Fibroblast of villous mesenchyme (primary cell): ENCODE data around the gene SPEF2. TPM values are rescaled to one million over a fixed set of nuclear protein-coding genes. Genes with fewer than 3 reads are reported as not detected.
"Not testable (repeated sequence)": the region's sequence is repeated elsewhere in the genome, so short reads cannot be mapped to it uniquely, and the experiment has no call there.

Experiments used
- DNase-seq: peaks from one replicate; pipeline ENCODE4 v3.0.0-alpha.2; 2010; ENCODE audit warnings: low read depth
- H3K4me3 ChIP-seq: 2 replicates; pipeline ENCODE4 v1.5.1; 2011; ENCODE audit warnings: low read depth, mild to moderate bottlenecking, low read length
- total RNA-seq: library from RNA; depleted of rRNA; stranded (reverse); fragments of >200 nt; gene quantifications from 2 replicates; pipeline ENCODE4 v1.2.3, GENCODE V29; 2012
- TF ChIP-seq, protein P1 (sequence below): IDR thresholded peaks from 2 replicates; pipeline ENCODE4 v1.5.1; 2012; ENCODE audit warnings: low read depth, mild to moderate bottlenecking, low read length; ENCODE audit not compliant: insufficient read depth

Gene SPEF2
- total RNA-seq, 1 donor, result 4.3 TPM

DNA sequence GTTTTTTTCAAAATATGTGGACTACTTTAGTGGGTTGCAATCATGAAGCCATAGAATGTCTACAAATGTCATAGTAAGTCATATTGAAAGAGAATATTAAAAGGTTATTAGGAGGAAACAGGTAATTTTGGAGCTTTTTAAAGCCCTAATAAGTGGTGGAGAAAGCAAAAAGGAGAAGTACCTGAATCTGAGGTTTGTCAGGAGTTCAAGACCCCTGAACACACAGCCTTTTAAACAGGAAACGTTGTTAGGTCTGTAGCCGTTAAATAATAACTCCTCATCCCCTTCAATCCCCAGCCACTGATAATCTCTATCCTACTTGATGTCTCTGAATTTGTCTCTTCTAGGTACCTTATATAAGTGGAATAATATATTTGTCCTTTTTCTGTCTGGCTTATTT is 51.1 kb downstream of the SPEF2 start:
- TF ChIP-seq, protein P1, sequence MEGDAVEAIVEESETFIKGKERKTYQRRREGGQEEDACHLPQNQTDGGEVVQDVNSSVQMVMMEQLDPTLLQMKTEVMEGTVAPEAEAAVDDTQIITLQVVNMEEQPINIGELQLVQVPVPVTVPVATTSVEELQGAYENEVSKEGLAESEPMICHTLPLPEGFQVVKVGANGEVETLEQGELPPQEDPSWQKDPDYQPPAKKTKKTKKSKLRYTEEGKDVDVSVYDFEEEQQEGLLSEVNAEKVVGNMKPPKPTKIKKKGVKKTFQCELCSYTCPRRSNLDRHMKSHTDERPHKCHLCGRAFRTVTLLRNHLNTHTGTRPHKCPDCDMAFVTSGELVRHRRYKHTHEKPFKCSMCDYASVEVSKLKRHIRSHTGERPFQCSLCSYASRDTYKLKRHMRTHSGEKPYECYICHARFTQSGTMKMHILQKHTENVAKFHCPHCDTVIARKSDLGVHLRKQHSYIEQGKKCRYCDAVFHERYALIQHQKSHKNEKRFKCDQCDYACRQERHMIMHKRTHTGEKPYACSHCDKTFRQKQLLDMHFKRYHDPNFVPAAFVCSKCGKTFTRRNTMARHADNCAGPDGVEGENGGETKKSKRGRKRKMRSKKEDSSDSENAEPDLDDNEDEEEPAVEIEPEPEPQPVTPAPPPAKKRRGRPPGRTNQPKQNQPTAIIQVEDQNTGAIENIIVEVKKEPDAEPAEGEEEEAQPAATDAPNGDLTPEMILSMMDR, result no peak
- DNase-seq, result no peak
- H3K4me3 ChIP-seq, result no peak overlapping the region

DNA sequence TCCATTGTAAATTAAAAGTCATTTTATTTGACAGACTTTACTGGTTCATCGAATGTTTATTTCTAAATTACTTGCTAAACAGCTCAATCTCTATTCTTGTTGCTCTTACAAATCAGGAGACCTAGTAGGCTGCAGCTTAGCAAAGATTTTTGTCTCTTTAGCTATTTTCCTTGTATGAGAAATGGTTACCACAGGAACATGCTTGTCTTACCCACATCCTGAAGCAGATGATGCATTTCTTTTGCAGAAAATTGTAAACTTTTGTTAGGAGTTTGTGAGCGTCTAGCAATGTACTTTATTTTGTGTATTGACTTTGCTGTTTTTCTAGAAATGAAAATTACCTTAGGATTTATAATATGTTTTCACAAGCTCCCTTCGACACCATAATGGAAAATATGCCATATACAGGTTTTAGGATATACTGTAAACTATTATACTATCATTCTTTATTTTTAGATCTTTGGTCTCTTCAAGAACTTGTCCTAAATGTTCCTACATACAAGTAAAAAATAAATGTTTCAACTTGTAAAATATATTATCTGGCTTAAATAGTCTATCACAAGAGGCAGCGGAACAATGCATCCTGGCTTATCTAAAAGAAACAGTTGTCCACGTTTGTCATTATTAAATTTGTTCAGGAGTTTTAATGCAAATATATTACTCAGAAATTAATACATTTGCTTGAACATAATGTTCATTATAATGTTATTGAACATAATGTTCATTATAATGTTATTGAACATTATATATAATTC is 54.1 kb downstream of the SPEF2 start:
- H3K4me3 ChIP-seq, result no peak overlapping the region
- TF ChIP-seq, protein P1, result no peak
- DNase-seq, result no peak

DNA sequence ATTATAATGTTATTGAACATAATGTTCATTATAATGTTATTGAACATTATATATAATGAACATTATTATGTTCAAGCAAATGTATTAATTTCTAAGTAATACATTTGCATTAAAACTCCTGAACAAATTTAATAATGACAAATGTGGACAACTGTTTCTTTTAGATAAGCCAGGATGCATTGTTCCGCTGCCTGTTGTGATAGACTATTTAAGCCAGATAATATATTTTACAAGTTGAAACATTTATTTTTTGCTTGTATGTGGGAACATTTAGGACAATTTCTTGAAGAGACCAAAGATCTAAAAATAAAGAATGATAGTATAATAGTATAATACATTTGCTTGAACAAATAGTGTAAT is 54.6 kb downstream of the SPEF2 start:
- not testable (repeated sequence) for H3K4me3 ChIP-seq, DNase-seq

DNA sequence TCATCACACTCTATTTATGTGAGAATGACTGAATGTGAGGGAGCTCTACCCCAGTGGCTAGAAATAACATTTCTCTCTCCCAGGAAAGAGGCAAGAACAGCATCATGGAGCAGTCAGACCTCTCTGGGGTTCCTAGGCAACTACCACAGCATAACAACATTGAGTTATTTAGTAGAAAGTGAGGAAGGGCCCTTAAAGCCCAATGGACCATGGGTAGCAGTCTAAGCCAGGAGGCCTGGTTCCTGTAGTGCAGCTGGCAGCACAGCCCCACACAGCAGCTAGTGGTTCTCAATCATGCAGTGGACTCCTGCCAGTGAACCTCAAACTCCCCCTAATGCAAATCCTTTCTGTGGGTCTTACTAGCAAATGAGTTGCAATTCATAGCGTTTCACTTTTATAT is 55.3 kb downstream of the SPEF2 start:
- no peak overlapping the region for H3K4me3 ChIP-seq
- TF ChIP-seq, protein P1, result no peak
- DNase-seq, result no peak

DNA sequence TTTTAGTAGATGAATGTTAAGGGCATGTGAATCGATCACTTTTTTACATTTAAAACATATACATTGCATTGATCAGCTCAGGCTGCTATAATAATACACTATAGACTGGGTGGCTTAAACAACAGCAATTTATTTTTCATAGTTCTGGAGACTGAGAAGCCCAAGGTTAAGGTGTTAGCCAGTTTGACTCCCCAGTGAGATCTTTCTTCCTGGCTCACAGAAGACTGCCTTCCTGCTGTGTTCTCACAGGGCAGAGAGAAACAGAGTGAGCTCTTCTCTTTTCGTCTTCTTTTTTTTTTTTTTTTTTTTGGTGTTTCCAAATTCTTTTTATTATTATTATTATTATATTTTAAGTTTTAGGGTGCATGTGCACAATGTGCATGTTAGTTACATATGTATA is 56.4 kb downstream of the SPEF2 start:
- DNase-seq, result no peak
- TF ChIP-seq, protein P1, result no peak
- H3K4me3 ChIP-seq, result no peak overlapping the region

DNA sequence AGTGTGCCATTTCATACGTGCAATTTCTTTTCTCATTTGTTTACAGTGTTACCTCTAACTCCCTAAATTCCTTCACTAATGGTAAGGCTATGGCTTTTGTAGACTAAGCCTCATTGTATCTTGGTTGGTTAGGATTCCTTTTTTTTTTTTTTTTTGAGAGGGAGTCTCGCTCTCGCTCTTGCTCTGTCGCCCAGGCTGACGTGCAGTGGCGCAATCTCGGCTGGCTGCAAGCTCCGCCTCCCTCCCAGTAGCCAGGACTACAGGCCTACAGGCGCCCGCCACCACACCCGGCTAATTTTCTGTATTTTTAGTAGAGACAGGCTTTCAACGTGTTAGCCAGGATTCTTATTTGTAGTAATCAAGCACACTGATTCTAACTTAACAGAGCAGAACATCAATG is 57.7 kb downstream of the SPEF2 start:
- TF ChIP-seq, protein P1, result no peak
- no peak overlapping the region for H3K4me3 ChIP-seq
- DNase-seq, result no peak

DNA sequence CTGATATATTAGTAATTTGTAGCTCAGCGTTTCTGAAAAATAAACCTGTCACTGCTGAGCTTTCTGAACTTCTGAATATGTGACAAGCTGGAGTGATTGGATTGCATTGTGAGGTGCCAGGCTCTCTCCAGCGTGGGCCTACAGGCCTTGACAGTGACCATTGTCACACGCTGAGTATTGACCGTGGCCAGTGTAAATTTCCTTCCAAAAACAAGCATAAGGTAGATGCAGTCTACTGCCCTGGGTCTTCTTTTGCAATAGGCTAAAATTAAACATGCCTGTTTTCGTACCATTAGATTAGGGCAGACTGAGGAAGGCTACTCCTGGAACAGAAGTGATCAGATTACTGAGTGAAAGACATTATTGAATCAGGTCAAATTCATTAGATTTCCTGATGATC is 60.2 kb downstream of the SPEF2 start:
- no peak for DNase-seq
- H3K4me3 ChIP-seq, result no peak overlapping the region
- TF ChIP-seq, protein P1, result no peak
